ENCODE data around the gene ZNF519.
"Not testable (repeated sequence)": the region's sequence is repeated elsewhere in the genome, so short reads cannot be mapped to it uniquely, and the experiment has no call there.

ZNF519 gene

DNA sequence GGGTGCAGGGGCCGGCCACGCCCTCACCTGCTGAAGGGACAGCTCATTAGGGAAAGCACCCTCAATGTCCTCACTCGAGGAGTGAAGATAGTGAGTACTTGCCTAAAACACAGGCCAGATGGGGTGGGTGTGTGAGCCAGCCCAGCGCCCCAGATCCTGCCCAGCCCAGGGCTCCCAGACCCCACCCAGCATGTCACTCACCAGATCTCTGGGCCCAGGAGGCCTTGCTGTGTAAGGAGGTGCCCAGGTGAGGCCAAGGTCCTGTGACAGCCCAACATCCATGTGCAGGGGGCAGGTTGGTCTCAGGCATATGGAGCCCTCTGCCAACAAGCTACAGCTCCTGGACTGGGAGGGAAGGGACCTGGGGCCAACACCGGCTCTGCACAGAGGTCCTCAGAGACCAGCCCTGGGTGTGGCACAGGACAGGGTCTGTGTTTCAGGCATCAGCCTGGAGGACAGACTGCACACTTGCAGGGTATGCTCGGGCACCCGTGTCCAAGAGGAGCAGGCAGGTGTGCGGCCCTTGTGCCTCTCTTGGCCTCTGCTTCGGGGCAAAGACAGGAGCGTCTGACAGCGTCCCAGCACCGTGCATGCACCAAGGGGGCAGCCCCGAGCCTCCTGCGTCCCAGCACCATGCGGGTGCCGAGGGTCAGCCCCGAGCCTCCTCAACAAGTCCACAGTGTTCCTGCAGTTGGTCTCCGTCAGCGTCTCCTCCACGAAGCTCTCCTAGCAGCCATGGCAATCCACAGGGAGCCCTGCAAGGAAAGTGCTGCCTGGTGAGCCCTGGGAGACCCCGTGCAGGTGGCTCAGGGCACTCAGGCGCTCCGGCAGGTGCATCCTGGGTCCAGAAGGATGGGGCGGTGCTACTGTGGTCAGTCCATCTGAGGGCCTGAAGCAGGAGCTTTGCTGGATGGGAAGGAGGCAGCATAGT, 16.0 kb upstream of the ZNF519 start:
- in situ Hi-C loops (cut with MboI; ENCODE audit: low sequenced_read_pairs): not testable (repeated sequence)

DNA sequence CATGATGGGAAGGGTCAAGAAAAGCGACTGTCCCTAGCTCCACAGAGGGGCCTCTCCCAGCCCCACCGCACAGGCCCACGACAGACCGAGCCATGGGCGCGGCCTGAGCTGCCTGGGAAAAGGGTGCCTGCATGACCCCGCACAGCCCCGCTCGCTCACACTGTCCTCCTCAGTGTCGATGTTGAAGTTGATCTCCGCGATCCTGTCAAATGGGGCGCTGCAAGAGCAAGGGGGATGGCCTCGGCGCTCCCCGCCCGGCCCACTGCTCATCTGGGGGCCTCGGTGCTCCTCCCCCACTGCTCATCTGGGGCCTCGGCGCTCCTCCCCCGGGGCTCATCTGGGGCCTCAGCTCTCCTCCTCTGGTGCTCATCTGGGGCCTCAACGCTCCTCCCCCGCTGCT, 14.5 kb upstream of the ZNF519 start:
- in situ Hi-C loops (cut with MboI; ENCODE audit: low sequenced_read_pairs): not testable (repeated sequence)

DNA sequence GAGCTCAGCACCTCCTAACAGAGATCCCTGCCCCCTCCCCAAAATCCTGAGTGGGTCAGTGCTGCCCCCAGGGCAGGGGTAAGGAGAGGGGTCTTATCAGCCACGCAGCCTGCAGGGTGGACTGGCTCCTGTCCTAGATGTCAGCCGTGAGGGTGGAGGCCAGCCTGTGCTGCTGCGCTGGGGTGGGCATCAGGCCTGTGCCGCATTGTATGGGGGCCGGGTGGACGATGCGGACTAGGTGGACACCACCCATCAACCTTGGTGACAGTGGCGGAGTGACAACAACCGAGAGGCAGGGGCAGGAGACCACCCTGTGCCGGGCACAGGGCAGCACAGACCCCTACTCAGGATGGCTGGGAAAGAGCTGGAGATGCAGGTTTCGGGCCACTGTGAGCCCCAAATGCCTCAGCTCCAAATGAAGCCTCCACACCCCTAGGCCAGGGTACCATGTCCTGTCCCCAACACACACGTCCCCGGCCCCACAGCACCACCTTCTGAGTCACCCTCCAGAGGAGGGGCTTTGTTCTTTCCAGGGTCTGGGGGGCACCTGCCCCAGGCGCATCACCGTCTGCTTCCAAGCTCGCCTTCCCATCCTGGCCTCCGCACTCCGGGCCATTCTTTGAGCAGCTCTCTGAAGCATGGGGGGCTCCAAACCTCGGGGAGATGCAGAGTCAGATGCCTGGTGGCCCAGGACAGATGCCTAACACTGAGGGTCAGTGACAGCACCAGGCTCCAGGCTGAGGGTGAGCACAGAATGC, 13.5 kb upstream of the ZNF519 start:
- in situ Hi-C loops (cut with MboI; ENCODE audit: low sequenced_read_pairs): not testable (repeated sequence)

DNA sequence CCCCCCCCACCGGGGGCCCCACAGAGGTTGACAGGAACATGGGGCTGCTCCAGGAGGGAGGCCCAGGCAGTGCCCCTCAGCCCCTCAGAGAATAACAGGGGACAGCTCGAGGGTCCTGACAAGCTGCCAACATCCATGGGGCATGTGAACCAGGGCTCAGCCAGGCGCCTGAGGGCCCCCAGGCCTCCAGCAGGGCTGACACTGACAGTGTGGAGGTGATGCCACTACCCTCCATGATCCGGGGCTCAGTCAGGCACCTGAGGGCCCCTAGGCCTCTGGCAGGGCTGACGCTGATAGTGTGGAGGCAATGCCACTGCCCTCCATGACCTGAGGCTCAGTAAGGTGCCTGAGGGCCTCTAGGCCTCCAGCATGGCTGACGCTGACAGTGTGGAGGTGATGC, 12.8 kb upstream of the ZNF519 start:
- in situ Hi-C loops (cut with MboI; ENCODE audit: low sequenced_read_pairs): not testable (repeated sequence)

DNA sequence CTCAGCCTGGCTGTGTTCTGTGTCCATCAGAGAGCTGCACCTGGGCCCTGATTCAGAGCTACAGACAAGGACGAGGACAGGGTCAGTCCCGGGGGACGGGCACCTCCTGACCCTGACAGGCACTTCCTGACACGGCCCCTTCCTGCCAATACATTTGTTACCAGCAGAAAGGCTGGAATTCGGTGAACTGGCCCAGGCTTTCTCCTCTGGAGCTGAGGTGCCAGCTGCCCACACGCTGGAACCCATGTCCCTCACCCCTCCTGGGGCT, 12.3 kb upstream of the ZNF519 start:
- in situ Hi-C loops (cut with MboI; ENCODE audit: low sequenced_read_pairs): no loop called here

DNA sequence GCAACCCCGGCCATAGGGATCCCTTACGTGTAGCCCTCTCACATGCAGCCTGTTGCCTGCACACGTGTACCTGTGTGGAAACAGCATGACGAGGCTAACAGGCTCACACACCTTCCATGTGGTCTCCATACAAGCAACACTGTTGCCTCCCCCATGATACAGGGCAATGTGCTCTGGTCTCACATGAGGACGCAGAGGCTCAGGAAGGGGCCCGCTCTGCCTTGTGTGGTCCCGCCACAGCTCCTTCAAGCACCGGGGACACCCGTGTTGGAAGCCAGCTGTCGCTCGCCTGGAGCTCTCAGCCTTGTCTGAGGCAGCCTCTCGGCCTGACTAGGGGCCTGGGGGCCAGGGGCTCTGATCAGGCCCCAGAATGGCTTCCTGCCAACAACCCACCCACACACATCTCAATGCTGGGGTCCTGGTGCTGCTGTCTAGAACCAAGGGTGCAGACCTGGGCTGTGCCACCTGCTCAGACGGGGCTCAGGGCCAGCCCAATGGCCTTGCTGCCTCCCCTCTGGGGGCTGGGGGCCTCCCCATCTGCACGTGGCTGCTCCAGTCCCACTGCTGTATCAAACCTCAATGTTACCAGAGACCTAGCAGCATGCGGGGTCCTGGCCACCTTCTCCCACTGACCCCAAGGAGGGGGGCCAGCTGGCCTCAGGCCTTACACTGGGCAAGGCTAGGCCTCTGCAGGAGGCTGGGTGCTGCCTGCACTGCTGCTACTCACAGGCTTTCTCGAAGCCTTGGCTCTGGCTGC, 11.8 kb upstream of the ZNF519 start:
- in situ Hi-C loops (cut with MboI; ENCODE audit: low sequenced_read_pairs): not testable (repeated sequence)

DNA sequence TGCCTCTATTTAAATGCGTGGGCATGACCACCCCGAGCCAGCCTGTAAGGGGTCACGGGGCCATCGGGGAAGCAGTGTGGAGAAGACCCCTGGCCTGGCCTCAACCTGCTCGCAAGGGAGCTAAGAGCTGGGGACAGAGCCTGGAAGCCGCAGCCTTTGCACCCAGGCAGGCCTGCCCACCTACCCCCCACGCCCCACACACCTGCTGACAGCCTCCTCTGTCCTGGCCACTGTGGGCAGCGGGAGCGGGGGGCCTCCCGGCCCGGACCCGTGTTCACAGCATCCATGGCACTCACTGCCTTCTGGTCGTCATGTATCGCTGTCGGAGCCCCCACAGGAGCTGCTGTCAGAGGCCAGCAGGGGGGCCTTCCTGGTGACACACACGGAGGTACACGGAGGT, 11.2 kb upstream of the ZNF519 start:
- in situ Hi-C loops (cut with MboI; ENCODE audit: low sequenced_read_pairs): not testable (repeated sequence)

DNA sequence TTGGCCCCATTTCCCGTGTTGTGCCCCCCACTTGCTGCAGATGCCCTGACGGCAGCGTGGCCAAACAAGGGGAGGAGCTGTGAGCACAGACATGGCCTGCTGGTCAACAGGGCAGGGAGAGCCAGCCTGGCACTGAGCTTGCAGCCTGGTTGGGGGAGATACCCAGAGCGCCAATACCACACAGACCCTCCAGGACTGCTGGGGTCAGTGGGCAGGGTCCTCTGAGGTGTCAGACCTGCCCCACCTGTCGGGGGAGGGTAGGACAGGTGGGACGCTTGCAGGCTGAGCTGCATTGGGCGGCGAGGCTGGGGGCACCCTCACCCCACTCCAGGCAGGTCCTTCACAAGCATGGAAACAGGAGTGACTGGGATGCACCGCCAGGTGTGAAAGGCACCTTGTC, 9.9 kb upstream of the ZNF519 start:
- in situ Hi-C loops (cut with MboI; ENCODE audit: low sequenced_read_pairs): not testable (repeated sequence)

DNA sequence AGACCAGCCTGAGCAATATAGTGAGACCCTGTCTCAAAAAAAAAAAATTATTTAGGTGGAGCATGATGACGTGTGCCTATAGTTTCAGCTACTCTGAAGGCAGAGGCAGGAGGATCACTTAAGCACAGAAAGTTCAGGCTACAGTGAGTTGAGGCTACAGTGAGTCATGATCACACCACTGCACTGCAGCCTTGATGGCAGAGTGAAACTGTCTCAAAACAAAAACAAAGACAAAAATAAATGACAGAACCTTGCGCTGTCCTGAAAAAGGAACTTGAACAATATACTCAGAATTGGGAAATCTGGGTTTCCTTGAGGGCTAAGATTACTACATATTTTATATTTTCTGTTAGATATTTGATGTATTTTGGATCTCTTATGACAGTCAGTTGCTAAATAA, 7.3 kb upstream of the ZNF519 start:
- in situ Hi-C loops (cut with MboI; ENCODE audit: low sequenced_read_pairs): not testable (repeated sequence)

DNA sequence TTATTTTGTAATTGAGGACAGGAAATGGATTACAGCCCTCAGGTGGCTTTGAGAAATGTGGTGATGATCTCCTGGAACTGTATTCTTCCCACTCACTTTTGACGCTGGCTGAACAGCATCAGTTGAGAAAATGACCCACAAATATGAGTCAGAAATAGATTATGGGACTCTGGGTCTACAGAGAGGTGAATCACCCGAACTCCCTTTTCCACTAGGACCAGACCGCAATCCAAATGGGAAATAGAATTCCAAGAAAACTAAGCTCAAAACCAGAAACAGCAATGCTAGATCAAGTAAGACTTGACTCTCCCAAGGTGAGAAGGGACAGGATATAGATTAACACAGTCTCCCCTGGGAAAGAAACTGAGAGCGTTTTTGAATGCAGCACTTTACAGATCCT, 5.7 kb upstream of the ZNF519 start:
- in situ Hi-C loops (cut with MboI; ENCODE audit: low sequenced_read_pairs): not testable (repeated sequence)

DNA sequence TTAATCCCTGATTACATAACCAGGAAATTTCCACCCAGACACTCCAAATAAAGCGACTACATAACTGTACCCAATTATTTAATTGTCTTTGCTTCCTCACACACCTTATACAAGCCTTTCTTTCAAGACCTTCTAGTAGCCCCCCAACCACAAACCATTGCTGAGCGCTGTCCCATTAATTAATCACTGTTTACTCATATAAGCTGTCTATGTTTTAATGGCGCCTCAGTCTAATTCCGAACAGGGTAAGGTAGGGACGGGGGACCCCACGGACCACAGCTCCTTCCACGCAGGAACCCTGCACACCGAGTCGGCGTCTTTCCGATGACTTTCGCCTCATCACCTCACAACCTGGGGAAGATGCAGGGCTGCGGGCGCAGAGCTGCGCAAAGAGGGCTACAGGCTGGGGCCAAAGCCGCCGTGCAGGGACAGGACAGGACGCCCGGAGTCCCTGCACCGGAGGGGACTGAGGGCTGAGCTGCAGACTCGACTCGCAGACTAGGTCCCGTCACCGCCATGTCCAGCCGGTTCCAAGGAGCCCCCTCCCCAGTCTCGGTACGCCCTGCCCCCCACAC, 452 bp downstream of the ZNF519 start:
- in situ Hi-C loops (cut with MboI; ENCODE audit: low sequenced_read_pairs): not testable (repeated sequence)

DNA sequence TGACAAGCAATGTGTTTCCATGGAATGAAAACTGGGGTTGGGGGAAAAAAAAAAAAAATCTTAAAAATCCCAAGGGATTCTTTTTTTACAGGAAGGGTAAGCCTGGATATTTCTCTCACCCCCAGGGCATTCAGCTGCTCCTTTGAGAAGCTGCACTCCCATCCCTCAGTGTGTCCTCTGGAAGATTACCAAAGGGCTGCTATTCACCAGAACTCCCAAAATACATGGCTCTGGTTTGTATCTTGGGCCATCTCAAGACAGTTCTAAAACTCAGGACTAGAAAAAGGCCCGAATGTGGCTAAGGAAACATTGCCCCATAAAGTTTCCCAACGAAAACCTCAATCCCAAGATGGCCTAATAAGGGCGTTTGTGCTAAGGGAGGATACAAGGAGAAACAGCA, 1.4 kb downstream of the ZNF519 start:
- in situ Hi-C loops (cut with MboI; ENCODE audit: low sequenced_read_pairs): not testable (repeated sequence)

DNA sequence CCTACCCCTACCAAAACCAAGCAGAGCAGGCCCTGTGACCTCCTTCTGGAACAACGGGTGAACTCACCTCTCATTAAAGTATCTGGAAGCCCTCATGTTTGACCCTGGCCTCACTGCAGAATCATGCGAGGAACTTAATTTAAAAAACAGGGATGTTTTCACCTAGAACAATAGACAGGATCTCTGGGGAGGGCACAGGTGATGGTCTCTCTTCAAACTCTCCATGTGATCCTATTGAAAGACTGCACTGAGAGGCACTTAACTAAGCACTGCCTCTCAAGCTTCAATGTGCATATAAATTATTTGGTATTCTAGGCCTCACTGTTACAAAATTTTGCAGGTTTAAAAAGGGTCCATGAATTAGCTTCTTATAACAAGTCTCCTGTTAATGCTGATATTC, 7.5 kb downstream of the ZNF519 start:
- in situ Hi-C loops (cut with MboI; ENCODE audit: low sequenced_read_pairs): no loop called here

DNA sequence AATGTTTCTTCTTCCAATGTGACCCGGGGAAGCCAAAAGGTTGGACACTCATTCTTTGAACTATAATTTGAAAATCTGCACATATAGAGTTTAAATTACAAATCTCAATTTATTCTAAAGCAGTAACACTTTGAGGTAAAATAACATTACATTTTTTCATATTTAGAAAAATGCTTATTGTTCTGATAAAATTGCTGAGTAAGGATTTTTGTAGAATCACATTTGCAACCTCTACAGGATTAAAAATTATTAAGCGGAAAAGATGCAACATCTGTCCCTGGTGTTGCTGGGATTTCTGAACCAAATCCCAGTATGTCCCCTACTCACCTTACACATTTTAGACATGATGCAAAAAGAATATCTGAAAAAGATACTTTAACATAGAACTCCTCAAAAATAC, 10.1 kb downstream of the ZNF519 start:
- in situ Hi-C loops (cut with MboI; ENCODE audit: low sequenced_read_pairs): no loop called here

DNA sequence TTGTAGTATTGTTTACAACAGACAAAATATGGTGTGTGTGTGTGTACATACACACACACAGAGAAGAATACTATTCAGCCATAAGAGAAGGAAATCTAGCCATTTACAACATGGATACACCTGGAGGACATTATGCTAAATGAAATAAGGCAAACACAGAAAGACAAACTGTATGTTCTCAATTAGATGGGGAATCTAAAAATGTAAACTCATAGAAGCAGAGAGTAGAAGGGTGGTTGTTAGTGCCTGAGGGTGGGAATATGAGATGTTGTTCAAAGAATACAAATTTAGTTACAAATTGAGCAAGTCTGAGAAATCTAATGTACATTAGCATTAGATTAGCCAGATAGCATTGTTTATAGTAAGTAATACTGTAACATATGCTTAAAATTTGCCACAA, 11.3 kb downstream of the ZNF519 start:
- in situ Hi-C loops (cut with MboI; ENCODE audit: low sequenced_read_pairs): no loop called here

DNA sequence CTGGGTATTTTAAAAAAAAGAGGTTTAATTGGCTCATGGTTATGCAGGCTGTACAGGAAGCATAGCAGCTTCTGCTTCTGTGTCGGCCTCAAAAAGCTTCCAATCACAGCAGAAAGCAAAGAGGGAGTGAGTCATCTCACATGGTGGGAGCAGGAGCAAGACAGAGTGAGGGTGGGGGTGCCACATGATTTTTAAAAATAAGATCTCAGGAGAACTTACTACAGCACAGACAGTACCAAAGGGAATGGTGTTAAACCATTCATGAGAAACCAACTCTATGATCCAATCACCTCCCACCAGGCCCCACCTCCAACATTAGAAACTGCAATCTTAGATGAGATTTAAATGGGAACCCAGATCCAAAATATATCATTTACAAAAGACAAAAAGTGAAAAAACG, 14.6 kb downstream of the ZNF519 start:
- in situ Hi-C loops (cut with MboI; ENCODE audit: low sequenced_read_pairs): no loop called here

DNA sequence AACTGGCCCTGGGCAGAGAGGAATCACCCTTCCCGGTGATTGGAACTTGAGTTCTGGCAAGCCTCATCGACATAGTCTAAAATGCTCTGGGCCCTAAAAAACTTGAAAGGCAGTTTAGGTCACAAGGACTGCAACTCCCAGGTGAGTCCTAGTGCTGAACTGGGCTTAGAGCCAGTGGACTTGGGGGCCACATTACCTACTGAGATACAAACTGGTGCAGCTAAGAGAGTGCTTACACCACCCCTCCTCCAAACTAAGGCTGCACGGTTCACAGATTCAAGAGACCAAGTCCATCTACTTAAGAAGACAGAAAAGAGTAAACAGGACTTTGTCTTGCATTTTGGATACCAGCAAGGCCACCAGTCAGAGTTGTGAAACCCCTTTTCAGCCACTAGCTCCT, 25.3 kb downstream of the ZNF519 start:
- in situ Hi-C loops (cut with MboI; ENCODE audit: low sequenced_read_pairs): no loop called here

DNA sequence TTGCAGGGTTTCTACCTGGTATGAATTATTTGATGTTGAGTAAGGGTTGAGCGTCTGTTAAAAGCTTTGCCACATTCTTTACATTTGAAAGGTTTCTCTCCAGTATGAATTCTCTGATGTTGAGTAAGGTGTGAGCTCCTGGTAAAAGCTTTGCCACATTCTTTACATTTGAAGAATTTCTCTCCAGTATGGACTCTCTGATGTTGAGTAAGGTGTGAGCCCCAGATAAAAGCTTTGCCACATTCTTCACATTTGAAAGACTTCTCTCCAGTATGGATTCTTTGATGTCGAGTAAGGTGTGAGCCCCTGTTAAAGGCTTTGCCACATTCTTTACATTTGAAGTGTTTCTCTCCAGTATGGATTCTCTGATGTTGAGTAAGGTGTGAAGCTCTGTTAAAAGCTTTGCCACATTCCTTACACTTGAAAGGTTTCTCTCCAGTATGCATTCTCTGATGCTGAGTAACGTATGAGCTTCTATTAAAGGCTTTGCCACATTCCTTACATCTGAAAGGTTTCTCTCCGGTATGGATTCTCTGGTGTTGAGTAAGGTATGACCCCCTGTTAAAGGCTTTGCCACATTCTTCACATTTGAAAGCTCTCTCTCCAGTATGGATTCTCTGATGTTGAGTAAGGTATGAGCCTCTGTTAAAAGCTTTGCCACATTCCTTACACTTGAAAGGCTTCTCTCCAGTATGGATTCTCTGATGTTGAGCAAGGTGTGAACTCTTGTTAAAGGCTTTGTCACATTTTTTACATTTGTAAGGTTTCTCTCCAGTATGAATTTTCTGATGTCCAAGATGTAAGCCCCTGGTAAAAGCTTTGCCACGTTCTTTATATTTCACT, 27.1 kb downstream of the ZNF519 start:
- in situ Hi-C loops (cut with MboI; ENCODE audit: low sequenced_read_pairs): no loop called here

DNA sequence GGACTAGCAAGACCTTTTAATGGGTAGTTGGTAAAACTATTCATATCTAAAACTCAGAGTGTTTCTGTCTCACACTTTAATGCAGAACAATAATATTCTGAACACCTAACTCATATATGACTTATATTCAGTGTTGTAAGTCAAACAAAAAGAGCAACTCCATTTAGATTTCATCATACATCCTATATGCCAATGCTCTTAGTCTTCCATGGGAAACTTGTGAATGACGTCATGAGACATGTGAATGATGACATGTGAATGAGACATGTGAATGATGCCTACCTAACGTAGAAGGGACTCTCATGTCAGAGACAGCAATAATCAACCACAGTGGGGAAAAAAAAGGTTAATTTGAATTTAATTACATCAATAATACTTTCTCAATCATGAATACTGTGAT, 28.0 kb downstream of the ZNF519 start:
- in situ Hi-C loops (cut with MboI; ENCODE audit: low sequenced_read_pairs): no loop called here

DNA sequence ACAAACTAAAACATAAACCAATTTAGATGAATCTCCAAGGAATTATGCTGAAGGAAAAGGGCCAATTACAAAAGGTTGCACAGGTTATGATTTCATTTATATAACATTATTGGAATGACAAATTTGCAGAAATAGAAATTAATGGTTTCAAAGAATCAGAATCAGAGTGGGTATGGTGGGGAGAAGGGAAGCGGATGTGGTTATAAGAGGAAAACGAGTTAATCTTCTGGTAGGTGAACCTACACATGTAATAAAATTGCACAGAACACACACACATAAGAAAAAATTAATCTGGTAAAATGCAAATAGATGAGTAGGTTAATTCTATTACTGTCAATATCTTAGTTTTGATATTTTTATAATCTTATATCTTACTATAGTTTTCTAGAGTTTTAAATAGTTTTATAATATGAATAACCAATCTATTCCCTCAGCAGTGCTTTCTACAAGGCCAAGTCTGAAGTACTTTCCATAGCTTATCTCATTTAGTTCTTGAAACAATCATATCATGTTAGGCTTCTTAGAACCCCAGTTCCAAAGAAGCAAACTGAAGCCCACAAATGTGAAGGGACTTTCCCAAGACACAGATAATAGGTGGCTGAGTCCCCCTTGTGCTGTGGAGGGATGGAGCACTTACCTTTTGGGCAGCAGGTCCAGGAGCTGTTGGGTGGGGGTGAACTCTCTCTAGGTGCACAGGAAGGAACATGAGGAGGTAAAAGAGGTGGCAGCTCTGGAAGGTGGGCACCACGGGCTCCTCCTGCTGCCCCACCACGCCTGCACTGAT, 31.5 kb downstream of the ZNF519 start:
- in situ Hi-C loops (cut with MboI; ENCODE audit: low sequenced_read_pairs): no loop called here
